Measurements from ENCODE around the gene DPY19L1. TPM values are rescaled to one million over a fixed set of nuclear protein-coding genes. Genes with fewer than 3 reads are reported as not detected.
"Not testable (repeated sequence)": the region's sequence is repeated elsewhere in the genome, so short reads cannot be mapped to it uniquely, and the experiment has no call there.

Gene DPY19L1
- total RNA-seq, 1 experiment from 2014 or later: 71.7 TPM

GRCh38 chr7:34931739-34932138 lies 105.5 kb downstream of the DPY19L1 start:
- Histone ChIP-seq H3K9me2 (ENCODE audit: insufficient read depth) (no peaks in the 10 kb centered on the region), H3K4me2 (ENCODE audit: low read length) (no peak overlapping the region), H2AFZ (ENCODE audit: low read depth, low read length, poor library complexity, severe bottlenecking) (no peak overlapping the region), H3K36me3 (ENCODE audit: control insufficient read depth in 1 of 2, insufficient read depth in 2 of 2, low read length in 2 of 2) (no peaks in the 10 kb centered on the region; a peak in 1 of 4 replicates), H3K9ac (ENCODE audit: low read length) (no peak overlapping the region), H3K4me3 (replicated peaks in 1 of 2; ENCODE audit: low read depth in 1 of 2, low read length in 2 of 2) (no peak overlapping the region), H3K9me3 (ENCODE audit: control insufficient read depth in 1 of 2, insufficient read depth in 1 of 2, low read depth in 1 of 2, low read length in 2 of 2) (no peaks in the 10 kb centered on the region), H4K20me1 (ENCODE audit: insufficient read depth) (no peaks in the 10 kb centered on the region), H3K4me1 (ENCODE audit: control insufficient read depth in 1 of 2, insufficient read depth in 2 of 2, low read length in 2 of 2) (no peaks in the 10 kb centered on the region), H3K79me2 (ENCODE audit: insufficient read depth, low read length) (no peaks in the 10 kb centered on the region), H3K27ac (ENCODE audit: low read depth, low read length) (no peak overlapping the region), H3K27me3 (ENCODE audit: insufficient read depth, low read length) (no peaks in the 10 kb centered on the region)
- RAD21 ChIA-PET (ENCODE audit: low non-redundant PET in 1 of 2, low total read pairs in 2 of 2, uncharacterized antibody in 2 of 2, unreplicated experiment in 2 of 2): no interaction called here
- no peak for TF ChIP-seq EGR1 (IDR thresholded peaks at IDR 0.05; ENCODE audit: low read depth)
- no peak for TF ChIP-seq SRF (IDR thresholded peaks at IDR 0.05; ENCODE audit: low read depth)
- no peak for TF ChIP-seq POLR2AphosphoS5 (IDR thresholded peaks at IDR 0.05; ENCODE audit: low read depth, low read length)
- no peak for TF ChIP-seq CTCF (IDR thresholded peaks at IDR 0.05 in 2 of 3, conservative IDR thresholded peaks at IDR 0.05 in 1 of 3; ENCODE audit: borderline replicate concordance in 1 of 3, insufficient read depth in 1 of 3, low read depth in 2 of 3, low read length in 2 of 3)
- no peak for TF ChIP-seq ZBTB33 (IDR thresholded peaks at IDR 0.05; ENCODE audit: extremely low read depth, insufficient replicate concordance, low read length)
- TF ChIP-seq FOSL1 (IDR thresholded peaks at IDR 0.05; ENCODE audit: low read depth): no peak
- TF ChIP-seq EZH2phosphoT487 (IDR thresholded peaks at IDR 0.05; ENCODE audit: borderline replicate concordance): no peak
- no peak for TF ChIP-seq SIN3A (IDR thresholded peaks at IDR 0.05; ENCODE audit: low read depth)
- TF ChIP-seq ZFX (IDR thresholded peaks at IDR 0.05): no peak
- no peak for TF ChIP-seq EZH2 (IDR thresholded peaks at IDR 0.05)
- no peak for TF ChIP-seq SP1 (IDR thresholded peaks at IDR 0.05; ENCODE audit: low read depth)
- no peak for TF ChIP-seq JUND (IDR thresholded peaks at IDR 0.05)
- no peak for TF ChIP-seq TCF7L2 (IDR thresholded peaks at IDR 0.05; ENCODE audit: borderline replicate concordance, extremely low read depth, insufficient read depth, insufficient read length)
- TF ChIP-seq RAD21 (IDR thresholded peaks at IDR 0.05; ENCODE audit: low read depth): no peak
- no peak for TF ChIP-seq YY1 (IDR thresholded peaks at IDR 0.05; ENCODE audit: extremely low read depth, insufficient replicate concordance, low read depth, low read length)
- TF ChIP-seq POLR2A (IDR thresholded peaks at IDR 0.05; ENCODE audit: borderline replicate concordance, extremely low read depth, insufficient read depth, insufficient read length): no peak
- no peak for ATAC-seq
- BruUV-seq (replicated peaks): no TSS peak
- CTCF ChIA-PET: no interaction called here
- intact Hi-C loops (cut with micrococcal nuclease): no loop called here
- DNase-seq (ENCODE audit: low read depth, low spot score): no peak
- POLR2A ChIA-PET: no interaction called here

GRCh38 chr7:34929783-34930182 lies 107.5 kb downstream of the DPY19L1 start:
- POLR2A ChIA-PET; CTCF ChIA-PET; intact Hi-C loops (cut with micrococcal nuclease); H3K4me2 ChIP-seq (ENCODE audit: low read length); H3K9me2 ChIP-seq (ENCODE audit: insufficient read depth); H3K9me3 ChIP-seq (ENCODE audit: control insufficient read depth in 1 of 2, insufficient read depth in 1 of 2, low read depth in 1 of 2, low read length in 2 of 2); H3K9ac ChIP-seq (ENCODE audit: low read length); H3K27me3 ChIP-seq (ENCODE audit: insufficient read depth, low read length); H3K4me1 ChIP-seq (ENCODE audit: control insufficient read depth in 1 of 2, insufficient read depth in 2 of 2, low read length in 2 of 2); H2AFZ ChIP-seq (ENCODE audit: low read depth, low read length, poor library complexity, severe bottlenecking); BruUV-seq (replicated peaks); DNase-seq (ENCODE audit: low read depth, low spot score); ATAC-seq; H4K20me1 ChIP-seq (ENCODE audit: insufficient read depth); H3K4me3 ChIP-seq (replicated peaks in 1 of 2; ENCODE audit: low read depth in 1 of 2, low read length in 2 of 2); RAD21 ChIA-PET (ENCODE audit: low non-redundant PET in 1 of 2, low total read pairs in 2 of 2, uncharacterized antibody in 2 of 2, unreplicated experiment in 2 of 2); H3K27ac ChIP-seq (ENCODE audit: low read depth, low read length); H3K36me3 ChIP-seq (ENCODE audit: control insufficient read depth in 1 of 2, insufficient read depth in 2 of 2, low read length in 2 of 2); H3K79me2 ChIP-seq (ENCODE audit: insufficient read depth, low read length): not testable (repeated sequence)

Measured in HCT116 (cell line).